Measurements from ENCODE around the gene CKAP4.

DNA sequence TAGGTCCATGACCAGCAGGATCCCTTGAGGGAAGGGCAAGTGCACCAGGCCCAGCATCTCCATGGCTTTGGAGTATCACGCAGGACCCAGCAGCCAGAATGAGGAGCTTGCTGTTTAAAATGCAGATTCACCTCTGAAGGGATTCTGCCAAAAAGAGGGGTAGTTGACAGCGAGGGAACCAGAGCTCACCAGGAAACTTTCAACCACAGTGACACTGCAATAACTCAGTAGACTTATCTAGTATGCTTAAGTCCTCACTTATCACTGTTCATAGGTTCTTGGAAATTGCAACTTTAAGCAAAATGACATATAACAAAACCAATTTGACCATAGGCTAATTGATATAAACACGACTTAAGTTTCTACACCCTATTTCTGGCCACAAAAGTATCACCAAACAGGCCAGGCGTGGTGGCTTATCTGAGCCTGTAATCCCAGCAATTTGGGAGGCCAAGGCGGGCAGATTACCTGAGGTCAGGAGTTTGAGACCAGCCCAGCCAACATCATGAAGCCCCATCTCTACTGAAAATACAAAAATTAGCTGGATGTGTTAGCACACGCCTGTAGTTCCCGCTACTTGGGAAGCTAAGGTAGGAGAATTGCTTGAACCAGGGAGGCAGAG lies 21.4 kb upstream of the CKAP4 start:
- TF ChIP-seq, protein P1, sequence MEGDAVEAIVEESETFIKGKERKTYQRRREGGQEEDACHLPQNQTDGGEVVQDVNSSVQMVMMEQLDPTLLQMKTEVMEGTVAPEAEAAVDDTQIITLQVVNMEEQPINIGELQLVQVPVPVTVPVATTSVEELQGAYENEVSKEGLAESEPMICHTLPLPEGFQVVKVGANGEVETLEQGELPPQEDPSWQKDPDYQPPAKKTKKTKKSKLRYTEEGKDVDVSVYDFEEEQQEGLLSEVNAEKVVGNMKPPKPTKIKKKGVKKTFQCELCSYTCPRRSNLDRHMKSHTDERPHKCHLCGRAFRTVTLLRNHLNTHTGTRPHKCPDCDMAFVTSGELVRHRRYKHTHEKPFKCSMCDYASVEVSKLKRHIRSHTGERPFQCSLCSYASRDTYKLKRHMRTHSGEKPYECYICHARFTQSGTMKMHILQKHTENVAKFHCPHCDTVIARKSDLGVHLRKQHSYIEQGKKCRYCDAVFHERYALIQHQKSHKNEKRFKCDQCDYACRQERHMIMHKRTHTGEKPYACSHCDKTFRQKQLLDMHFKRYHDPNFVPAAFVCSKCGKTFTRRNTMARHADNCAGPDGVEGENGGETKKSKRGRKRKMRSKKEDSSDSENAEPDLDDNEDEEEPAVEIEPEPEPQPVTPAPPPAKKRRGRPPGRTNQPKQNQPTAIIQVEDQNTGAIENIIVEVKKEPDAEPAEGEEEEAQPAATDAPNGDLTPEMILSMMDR (IDR thresholded peaks at IDR 0.05 in 2 of 3, conservative IDR thresholded peaks at IDR 0.05 in 1 of 3; ENCODE audit: control insufficient read depth in 2 of 3, extremely low read depth in 1 of 3, insufficient read depth in 1 of 3, low read depth in 3 of 3, low read length in 3 of 3): no peak
- TF ChIP-seq SMC3 (IDR thresholded peaks at IDR 0.05; ENCODE audit: borderline replicate concordance, low read length): no peak
- TF ChIP-seq POLR2A (IDR thresholded peaks at IDR 0.05; ENCODE audit: low read depth, low read length): no peak
